ENCODE results near the gene ZNHIT6. TPM values are rescaled to one million over a fixed set of nuclear protein-coding genes. Genes with fewer than 3 reads are reported as not detected.

Gene ZNHIT6
- total RNA-seq, 2 experiments from 2014 or later, result 22.4 to 23.9 TPM

DNA sequence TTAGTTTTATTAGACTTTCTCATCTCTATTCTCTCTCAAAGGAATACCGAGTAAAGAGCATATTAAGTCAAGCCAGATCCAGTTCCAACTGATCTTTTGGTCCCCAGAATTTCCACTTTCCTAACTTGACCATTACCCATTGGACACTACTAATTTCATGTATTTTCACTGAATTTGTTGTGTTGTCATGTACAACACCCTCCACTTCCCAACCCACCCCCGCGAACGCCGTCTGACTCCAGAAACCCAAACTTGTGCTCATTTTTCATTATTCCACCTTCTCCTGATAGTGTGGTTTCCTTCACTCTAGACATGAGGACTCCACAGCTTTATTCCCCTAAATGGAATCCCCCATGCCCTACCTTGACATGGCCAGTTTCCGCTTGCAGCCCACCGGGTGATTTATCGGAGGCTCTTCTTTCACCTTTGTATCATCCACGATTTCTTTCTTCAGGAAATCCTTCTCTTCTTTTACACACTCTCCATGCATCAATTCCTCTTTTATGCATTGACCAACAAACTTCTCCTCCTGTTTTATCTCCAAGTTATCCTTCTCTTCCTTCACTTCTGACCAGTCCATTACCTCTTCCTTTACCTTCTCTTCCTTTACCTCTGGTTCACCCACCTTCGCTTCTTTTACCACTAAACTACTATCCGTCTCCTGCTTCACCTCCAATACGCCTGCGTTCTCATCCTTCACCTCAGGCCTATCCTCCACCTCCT is 805 bp downstream of the ZNHIT6 start:
- peaks cover 2% of the 10 kb centered on the region for H3K9me3 Mint-ChIP-seq

DNA sequence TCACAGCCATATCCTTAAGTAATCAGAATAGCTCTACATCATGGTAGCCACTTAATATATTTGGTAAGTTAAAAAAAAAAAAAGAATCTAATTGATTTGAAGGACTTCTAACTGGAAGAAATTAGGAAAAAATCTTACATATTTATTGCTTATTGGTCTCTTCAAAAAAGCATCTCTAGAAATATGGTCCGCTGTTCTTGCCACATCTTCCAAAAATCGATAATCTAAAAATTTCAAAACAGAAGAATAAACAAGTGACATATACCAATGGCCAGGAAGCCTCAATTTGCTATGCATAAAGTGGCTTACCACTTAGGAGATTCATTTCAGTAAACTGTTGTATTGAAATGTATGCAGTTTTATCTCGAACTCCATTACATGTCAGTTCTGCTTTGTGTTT is 2.3 kb downstream of the ZNHIT6 start:
- no peak for DNase-seq
- Mint-ChIP-seq H3K9me3 (peaks cover 2% of the 10 kb centered on the region), H3K4me1 (ENCODE audit: low read depth) (peaks cover 31% of the 10 kb centered on the region), H3K36me3 (ENCODE audit: low read depth) (peaks cover 43% of the 10 kb centered on the region), H3K4me3 (peak overlapping the region; percentile 55), H3K27me3 (no peaks in the 10 kb centered on the region), H3K27ac (no peak overlapping the region)
- CTCF ChIA-PET, result no interaction called here
- TF ChIP-seq, protein P1, sequence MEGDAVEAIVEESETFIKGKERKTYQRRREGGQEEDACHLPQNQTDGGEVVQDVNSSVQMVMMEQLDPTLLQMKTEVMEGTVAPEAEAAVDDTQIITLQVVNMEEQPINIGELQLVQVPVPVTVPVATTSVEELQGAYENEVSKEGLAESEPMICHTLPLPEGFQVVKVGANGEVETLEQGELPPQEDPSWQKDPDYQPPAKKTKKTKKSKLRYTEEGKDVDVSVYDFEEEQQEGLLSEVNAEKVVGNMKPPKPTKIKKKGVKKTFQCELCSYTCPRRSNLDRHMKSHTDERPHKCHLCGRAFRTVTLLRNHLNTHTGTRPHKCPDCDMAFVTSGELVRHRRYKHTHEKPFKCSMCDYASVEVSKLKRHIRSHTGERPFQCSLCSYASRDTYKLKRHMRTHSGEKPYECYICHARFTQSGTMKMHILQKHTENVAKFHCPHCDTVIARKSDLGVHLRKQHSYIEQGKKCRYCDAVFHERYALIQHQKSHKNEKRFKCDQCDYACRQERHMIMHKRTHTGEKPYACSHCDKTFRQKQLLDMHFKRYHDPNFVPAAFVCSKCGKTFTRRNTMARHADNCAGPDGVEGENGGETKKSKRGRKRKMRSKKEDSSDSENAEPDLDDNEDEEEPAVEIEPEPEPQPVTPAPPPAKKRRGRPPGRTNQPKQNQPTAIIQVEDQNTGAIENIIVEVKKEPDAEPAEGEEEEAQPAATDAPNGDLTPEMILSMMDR (IDR thresholded peaks at IDR 0.05), result no peak
- no peak for ATAC-seq
- intact Hi-C loops (cut with micrococcal nuclease), result loop anchor here (2.0 kb wide), 1 partner anchor 21 kb away; no protein-coding TSS in a partner anchor
- POLR2A ChIA-PET, result no interaction called here

More for the DNA sequence above, 805 bp downstream of the ZNHIT6 start:
- peaks cover 32% of the 10 kb centered on the region for H3K36me3 Mint-ChIP-seq (ENCODE audit: low read depth)
- DNase-seq (no peak), ATAC-seq (peak; percentile 31)
- TF ChIP-seq, protein P1 (IDR thresholded peaks at IDR 0.05), result no peak
- H3K27me3 Mint-ChIP-seq, result no peaks in the 10 kb centered on the region
- H3K4me3 Mint-ChIP-seq, result no peak overlapping the region
- intact Hi-C loops (cut with micrococcal nuclease), result no loop called here
- ChIA-PET POLR2A (interaction anchor here (1.2 kb wide), 2 partner anchors 12 to 14 kb away, joined by 3 read pairs; no protein-coding TSS in a partner anchor), CTCF (interaction anchor here (0.8 to 1.5 kb wide), 4 partner anchors 12 to 399 kb away, joined by 3 to 6 read pairs (median 4); no protein-coding TSS in a partner anchor)
- peaks cover 31% of the 10 kb centered on the region for H3K4me1 Mint-ChIP-seq (ENCODE audit: low read depth)
- H3K27ac Mint-ChIP-seq, result no peak overlapping the region

DNA sequence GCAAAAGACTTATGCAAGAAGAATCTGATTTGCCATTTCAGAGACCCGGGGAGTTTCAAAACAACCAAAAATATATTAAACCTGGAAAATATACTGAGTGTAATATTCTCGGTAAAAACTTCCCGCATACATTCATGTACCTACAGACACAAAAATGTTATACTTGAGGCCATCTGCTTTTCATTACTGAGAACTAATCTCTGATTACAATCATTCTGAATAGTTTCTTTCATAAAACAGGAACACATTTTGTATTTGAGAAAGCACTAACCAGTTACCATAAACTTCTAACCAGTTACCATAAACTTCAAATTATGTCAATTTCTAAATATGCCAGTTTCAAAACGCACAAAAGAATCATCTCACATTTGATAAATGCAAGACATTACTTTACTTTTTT is 7.8 kb downstream of the ZNHIT6 start:
- peaks cover 2% of the 10 kb centered on the region for H3K9me3 Mint-ChIP-seq
- ATAC-seq (no peak), DNase-seq (no peak)
- intact Hi-C loops (cut with micrococcal nuclease), result no loop called here
- H3K4me1 Mint-ChIP-seq (ENCODE audit: low read depth), result peaks cover 27% of the 10 kb centered on the region
- no peak overlapping the region for H3K27ac Mint-ChIP-seq
- ChIA-PET CTCF (no interaction called here), POLR2A (no interaction called here)
- H3K27me3 Mint-ChIP-seq, result no peaks in the 10 kb centered on the region
- TF ChIP-seq, protein P1 (IDR thresholded peaks at IDR 0.05), result no peak
- H3K4me3 Mint-ChIP-seq, result no peak overlapping the region
- peaks cover 52% of the 10 kb centered on the region for H3K36me3 Mint-ChIP-seq (ENCODE audit: low read depth)

DNA sequence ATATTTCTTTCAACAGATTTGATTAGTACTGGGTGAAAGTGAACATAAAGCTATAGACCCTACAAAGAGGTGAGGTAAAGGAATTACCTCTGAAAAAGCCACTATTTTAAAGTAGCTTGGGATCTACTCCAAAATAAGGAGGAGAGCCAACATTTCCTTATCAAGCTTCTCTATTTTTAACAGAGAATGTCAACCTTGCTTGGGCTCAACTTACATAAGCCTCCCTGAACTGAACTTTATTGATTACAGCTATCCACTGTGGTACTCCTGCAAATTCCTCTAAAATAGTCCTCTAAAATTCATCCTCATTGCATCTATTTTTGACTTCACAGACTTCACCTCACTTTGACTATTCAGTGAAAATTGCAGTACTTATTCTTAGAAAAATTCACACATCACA is 10.3 kb downstream of the ZNHIT6 start:
- TF ChIP-seq, protein P1 (IDR thresholded peaks at IDR 0.05), result no peak
- H3K4me3 Mint-ChIP-seq, result no peak overlapping the region
- intact Hi-C loops (cut with micrococcal nuclease), result loop anchor here (10.0 kb wide), 1 partner anchor 393 kb away; no protein-coding TSS in a partner anchor
- POLR2A ChIA-PET, result no interaction called here
- CTCF ChIA-PET, result interaction anchor here (0.9 kb wide), 1 partner anchor 10 kb away, joined by 4 read pairs; the partner anchor contains the start of gene ZNHIT6
- H3K4me1 Mint-ChIP-seq (ENCODE audit: low read depth), result peaks cover 15% of the 10 kb centered on the region
- H3K36me3 Mint-ChIP-seq (ENCODE audit: low read depth), result peaks cover 37% of the 10 kb centered on the region
- no peaks in the 10 kb centered on the region for H3K27me3 Mint-ChIP-seq
- no peaks in the 10 kb centered on the region for H3K9me3 Mint-ChIP-seq
- DNase-seq, result no peak
- H3K27ac Mint-ChIP-seq, result no peak overlapping the region
- ATAC-seq, result no peak

DNA sequence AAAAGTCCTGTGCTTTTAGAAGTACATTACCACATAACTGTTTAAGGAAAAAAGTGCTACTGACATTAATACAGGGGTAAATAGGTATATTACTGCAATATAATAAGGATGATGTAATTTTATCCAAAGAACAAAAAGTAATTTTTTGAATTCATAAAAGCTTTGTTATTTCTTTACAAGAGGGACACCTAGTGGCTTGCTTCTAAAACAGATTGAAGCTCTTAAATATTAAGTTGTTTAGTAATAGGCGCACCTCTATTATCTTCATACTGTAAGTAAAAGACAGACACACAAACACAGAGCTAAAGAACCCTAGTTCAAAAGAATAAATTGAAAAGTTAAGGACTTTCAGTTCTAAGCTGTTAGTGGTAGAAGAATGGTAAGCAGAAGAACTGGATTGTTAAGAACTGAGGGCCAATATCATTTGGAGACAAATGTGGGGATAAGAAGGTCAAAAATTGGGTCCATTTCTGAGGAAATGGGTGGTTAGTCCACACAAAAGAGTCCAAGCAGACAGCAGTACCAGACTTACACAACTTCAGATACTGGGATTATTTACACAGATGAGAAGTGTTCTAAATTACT is 15.4 kb downstream of the ZNHIT6 start:
- Mint-ChIP-seq H3K27ac (no peak overlapping the region), H3K9me3 (no peaks in the 10 kb centered on the region), H3K4me1 (ENCODE audit: low read depth) (peaks cover 18% of the 10 kb centered on the region), H3K27me3 (no peaks in the 10 kb centered on the region), H3K4me3 (no peak overlapping the region), H3K36me3 (ENCODE audit: low read depth) (peaks cover 28% of the 10 kb centered on the region)
- ChIA-PET CTCF (interaction anchor here (0.8 to 2.1 kb wide), 7 partner anchors 9 to 384 kb away, joined by 3 to 10 read pairs (median 4); partner anchors contain the start of gene ZNHIT6), POLR2A (interaction anchor here (1.0 kb wide), 1 partner anchor 15 kb away, joined by 3 read pairs; the partner anchor contains the start of gene ZNHIT6)
- intact Hi-C loops (cut with micrococcal nuclease), result loop anchor here (10.0 kb wide), 1 partner anchor 388 kb away; no protein-coding TSS in a partner anchor
- DNase-seq (no peak), ATAC-seq (no peak)
- TF ChIP-seq, protein P1 (IDR thresholded peaks at IDR 0.05), result peak; percentile 24
